ENCODE data around the gene HAGH.

Gene HAGH

DNA sequence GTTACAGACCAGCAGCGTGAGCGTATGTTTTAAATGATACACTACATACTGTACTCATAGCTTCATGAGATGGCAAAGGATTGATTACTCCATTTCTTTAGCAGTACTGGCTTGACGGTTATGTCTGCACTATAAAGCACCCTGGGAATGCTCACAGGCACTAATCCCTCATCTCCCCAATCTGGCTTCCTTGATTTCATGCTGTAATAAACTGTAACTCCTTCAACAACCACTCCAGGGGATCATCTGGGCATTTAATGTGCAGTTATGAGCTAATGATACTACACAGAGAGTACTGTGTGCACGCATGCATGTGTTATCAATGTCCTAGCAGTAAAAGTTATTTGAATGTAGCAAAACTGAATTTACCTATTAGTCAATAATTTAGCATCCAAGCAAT lies 25.2 kb upstream of the HAGH start:
- H2AFZ ChIP-seq (ENCODE audit: low read length): no peak overlapping the region
- no peaks in the 10 kb centered on the region for H3K9me3 ChIP-seq (replicated peaks; ENCODE audit: insufficient read depth, low read length)
- no peaks in the 10 kb centered on the region for H4K20me1 ChIP-seq (ENCODE audit: insufficient read depth, low read length)
- H3K4me3 ChIP-seq (ENCODE audit: low read length): no peak overlapping the region
- no peak for DNase-seq
- no peaks in the 10 kb centered on the region for H3K9me2 ChIP-seq (replicated peaks; ENCODE audit: insufficient read depth, low read length)
- no peak overlapping the region for H3K4me2 ChIP-seq (ENCODE audit: low read depth, low read length)
- H3K27ac ChIP-seq (ENCODE audit: low read length): no peak overlapping the region
- no peaks in the 10 kb centered on the region; the same call in 1 of the 2 replicates for H3K27me3 ChIP-seq (replicated peaks; ENCODE audit: insufficient read depth, low read length)
- no peaks in the 10 kb centered on the region for H3K4me1 ChIP-seq (ENCODE audit: low read length)
- H3K9ac ChIP-seq (ENCODE audit: low read length): no peak overlapping the region
- TF ChIP-seq, protein P1, sequence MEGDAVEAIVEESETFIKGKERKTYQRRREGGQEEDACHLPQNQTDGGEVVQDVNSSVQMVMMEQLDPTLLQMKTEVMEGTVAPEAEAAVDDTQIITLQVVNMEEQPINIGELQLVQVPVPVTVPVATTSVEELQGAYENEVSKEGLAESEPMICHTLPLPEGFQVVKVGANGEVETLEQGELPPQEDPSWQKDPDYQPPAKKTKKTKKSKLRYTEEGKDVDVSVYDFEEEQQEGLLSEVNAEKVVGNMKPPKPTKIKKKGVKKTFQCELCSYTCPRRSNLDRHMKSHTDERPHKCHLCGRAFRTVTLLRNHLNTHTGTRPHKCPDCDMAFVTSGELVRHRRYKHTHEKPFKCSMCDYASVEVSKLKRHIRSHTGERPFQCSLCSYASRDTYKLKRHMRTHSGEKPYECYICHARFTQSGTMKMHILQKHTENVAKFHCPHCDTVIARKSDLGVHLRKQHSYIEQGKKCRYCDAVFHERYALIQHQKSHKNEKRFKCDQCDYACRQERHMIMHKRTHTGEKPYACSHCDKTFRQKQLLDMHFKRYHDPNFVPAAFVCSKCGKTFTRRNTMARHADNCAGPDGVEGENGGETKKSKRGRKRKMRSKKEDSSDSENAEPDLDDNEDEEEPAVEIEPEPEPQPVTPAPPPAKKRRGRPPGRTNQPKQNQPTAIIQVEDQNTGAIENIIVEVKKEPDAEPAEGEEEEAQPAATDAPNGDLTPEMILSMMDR (IDR thresholded peaks at IDR 0.05; ENCODE audit: low read length): no peak
- TF ChIP-seq EZH2phosphoT487 (IDR thresholded peaks at IDR 0.05; ENCODE audit: low read length): no peak
- TF ChIP-seq EZH2 (optimal IDR thresholded peaks at IDR 0.05; ENCODE audit: low read depth, low read length): no peak
- H3K36me3 ChIP-seq (replicated peaks; ENCODE audit: insufficient read depth, low read length): no peaks in the 10 kb centered on the region
- H3F3A ChIP-seq (ENCODE audit: insufficient read depth, low read length): no peaks in the 10 kb centered on the region
- H3K79me2 ChIP-seq (ENCODE audit: low read length): no peaks in the 10 kb centered on the region

DNA sequence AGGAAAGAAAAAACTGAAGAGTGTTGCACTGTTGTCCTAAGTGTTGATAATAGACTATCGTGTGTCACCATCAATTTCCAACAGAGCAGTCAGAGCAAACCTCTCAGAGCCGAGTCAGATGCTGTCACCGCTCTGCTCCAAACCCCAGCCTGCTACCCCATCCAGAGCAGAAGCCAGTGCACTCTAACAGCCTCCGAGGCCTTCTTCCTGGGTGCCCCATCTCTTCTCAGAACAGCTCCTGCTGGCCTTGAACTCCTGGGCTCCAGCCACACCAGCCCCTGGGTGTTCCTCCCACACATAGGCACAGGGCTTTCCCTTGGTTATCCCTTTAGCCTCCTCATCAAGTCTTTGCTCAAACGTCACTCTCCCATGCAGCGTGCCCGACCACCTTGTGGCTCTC lies 24.4 kb upstream of the HAGH start:
- H3K79me2 ChIP-seq (ENCODE audit: low read length): no peaks in the 10 kb centered on the region
- no peaks in the 10 kb centered on the region for H3K4me1 ChIP-seq (ENCODE audit: low read length)
- H3K9ac ChIP-seq (ENCODE audit: low read length): no peak overlapping the region
- H3K36me3 ChIP-seq (replicated peaks; ENCODE audit: insufficient read depth, low read length): no peaks in the 10 kb centered on the region
- H3K27ac ChIP-seq (ENCODE audit: low read length): no peak overlapping the region
- H2AFZ ChIP-seq (ENCODE audit: low read length): no peak overlapping the region
- no peaks in the 10 kb centered on the region for H3F3A ChIP-seq (ENCODE audit: insufficient read depth, low read length)
- no peaks in the 10 kb centered on the region for H3K9me3 ChIP-seq (replicated peaks; ENCODE audit: insufficient read depth, low read length)
- H3K9me2 ChIP-seq (replicated peaks; ENCODE audit: insufficient read depth, low read length): no peaks in the 10 kb centered on the region
- no peak for DNase-seq
- H3K4me3 ChIP-seq (ENCODE audit: low read length): no peak overlapping the region
- no peaks in the 10 kb centered on the region for H4K20me1 ChIP-seq (ENCODE audit: insufficient read depth, low read length)
- peaks cover 2% of the 10 kb centered on the region for H3K27me3 ChIP-seq (replicated peaks; ENCODE audit: insufficient read depth, low read length)
- TF ChIP-seq EZH2phosphoT487 (IDR thresholded peaks at IDR 0.05; ENCODE audit: low read length) (no peak), EZH2 (optimal IDR thresholded peaks at IDR 0.05; ENCODE audit: low read depth, low read length) (no peak)
- TF ChIP-seq, protein P1 (IDR thresholded peaks at IDR 0.05; ENCODE audit: low read length): no peak
- no peak overlapping the region for H3K4me2 ChIP-seq (ENCODE audit: low read depth, low read length)

DNA sequence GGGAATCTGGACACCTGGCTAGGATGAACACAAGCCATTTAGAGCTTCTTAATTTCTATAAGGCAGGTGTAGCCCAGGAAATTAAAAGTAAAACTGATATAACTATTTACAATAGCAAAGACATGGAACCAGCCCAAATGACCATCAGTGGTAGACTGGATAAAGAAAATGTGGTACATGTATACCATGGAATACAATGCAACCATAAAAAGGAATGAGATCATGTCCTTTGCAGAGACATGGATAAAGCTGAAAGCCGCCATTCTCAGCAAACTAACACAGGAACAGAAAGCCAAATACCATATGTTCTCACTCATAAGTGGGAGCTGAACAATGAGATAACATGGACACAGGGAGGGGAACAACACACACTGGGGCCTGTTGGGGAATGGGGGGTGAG lies 19.8 kb upstream of the HAGH start:
- Histone ChIP-seq H3K9ac (ENCODE audit: low read length) (no peak overlapping the region), H3K4me1 (ENCODE audit: low read length) (no peaks in the 10 kb centered on the region), H3K4me3 (ENCODE audit: low read length) (no peak overlapping the region), H3K79me2 (ENCODE audit: low read length) (no peaks in the 10 kb centered on the region), H3F3A (ENCODE audit: insufficient read depth, low read length) (no peaks in the 10 kb centered on the region), H3K27ac (ENCODE audit: low read length) (no peak overlapping the region), H3K27me3 (replicated peaks; ENCODE audit: insufficient read depth, low read length) (peaks cover 7% of the 10 kb centered on the region), H3K36me3 (replicated peaks; ENCODE audit: insufficient read depth, low read length) (no peaks in the 10 kb centered on the region), H3K9me3 (replicated peaks; ENCODE audit: insufficient read depth, low read length) (no peaks in the 10 kb centered on the region), H2AFZ (ENCODE audit: low read length) (no peak overlapping the region), H4K20me1 (ENCODE audit: insufficient read depth, low read length) (no peaks in the 10 kb centered on the region), H3K4me2 (ENCODE audit: low read depth, low read length) (no peak overlapping the region), H3K9me2 (replicated peaks; ENCODE audit: insufficient read depth, low read length) (no peaks in the 10 kb centered on the region)
- DNase-seq: no peak
- TF ChIP-seq EZH2 (optimal IDR thresholded peaks at IDR 0.05; ENCODE audit: low read depth, low read length) (no peak), EZH2phosphoT487 (IDR thresholded peaks at IDR 0.05; ENCODE audit: low read length) (no peak)
- TF ChIP-seq, protein P1 (IDR thresholded peaks at IDR 0.05; ENCODE audit: low read length): no peak
